Measurements from ENCODE around the gene NOC2L. TPM values are rescaled to one million over a fixed set of nuclear protein-coding genes. Genes with fewer than 3 reads are reported as not detected.

NOC2L gene
- total RNA-seq, 1 donor from 2014 or later = 50.6 TPM

DNA sequence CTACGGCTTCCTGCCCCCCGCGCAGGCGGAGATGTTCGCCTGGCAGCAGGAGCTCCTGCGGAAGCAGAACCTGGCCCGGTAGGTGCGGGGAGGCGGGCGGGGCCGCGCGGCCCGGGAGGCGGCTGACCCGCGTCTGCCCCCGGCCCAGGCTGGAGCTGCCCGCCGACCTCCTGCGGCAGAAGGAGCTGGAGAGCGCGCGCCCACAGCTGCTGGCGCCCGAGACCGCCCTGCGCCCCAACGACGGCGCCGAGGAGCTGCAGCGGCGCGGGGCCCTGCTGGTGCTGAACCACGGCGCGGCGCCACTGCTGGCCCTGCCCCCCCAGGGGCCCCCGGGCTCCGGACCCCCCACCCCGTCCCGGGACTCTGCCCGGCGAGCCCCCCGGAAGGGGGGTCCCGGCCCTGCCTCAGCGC lies 16.6 kb downstream of the NOC2L start:
- Mint-ChIP-seq H3K27ac (ENCODE audit: unreplicated experiment) (no peak overlapping the region), H3K4me1 (ENCODE audit: low read depth) (peaks cover 31% of the 10 kb centered on the region), H3K9me3 (ENCODE audit: low read depth) (no peaks in the 10 kb centered on the region), H3K36me3 (ENCODE audit: low read depth) (peaks cover 5% of the 10 kb centered on the region), H3K4me3 (ENCODE audit: unreplicated experiment) (no peak overlapping the region), H3K27me3 (ENCODE audit: low read depth) (no peaks in the 10 kb centered on the region)
- no peak for DNase-seq (ENCODE audit: low spot score)
- TF ChIP-seq, protein P1, sequence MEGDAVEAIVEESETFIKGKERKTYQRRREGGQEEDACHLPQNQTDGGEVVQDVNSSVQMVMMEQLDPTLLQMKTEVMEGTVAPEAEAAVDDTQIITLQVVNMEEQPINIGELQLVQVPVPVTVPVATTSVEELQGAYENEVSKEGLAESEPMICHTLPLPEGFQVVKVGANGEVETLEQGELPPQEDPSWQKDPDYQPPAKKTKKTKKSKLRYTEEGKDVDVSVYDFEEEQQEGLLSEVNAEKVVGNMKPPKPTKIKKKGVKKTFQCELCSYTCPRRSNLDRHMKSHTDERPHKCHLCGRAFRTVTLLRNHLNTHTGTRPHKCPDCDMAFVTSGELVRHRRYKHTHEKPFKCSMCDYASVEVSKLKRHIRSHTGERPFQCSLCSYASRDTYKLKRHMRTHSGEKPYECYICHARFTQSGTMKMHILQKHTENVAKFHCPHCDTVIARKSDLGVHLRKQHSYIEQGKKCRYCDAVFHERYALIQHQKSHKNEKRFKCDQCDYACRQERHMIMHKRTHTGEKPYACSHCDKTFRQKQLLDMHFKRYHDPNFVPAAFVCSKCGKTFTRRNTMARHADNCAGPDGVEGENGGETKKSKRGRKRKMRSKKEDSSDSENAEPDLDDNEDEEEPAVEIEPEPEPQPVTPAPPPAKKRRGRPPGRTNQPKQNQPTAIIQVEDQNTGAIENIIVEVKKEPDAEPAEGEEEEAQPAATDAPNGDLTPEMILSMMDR (IDR thresholded peaks at IDR 0.05) = no peak

- no peaks in the 10 kb centered on the region for H3K9me3 Mint-ChIP-seq (ENCODE audit: low read depth)
Measured at GRCh38 chr1:941588-942383, 17.3 kb downstream of the NOC2L start.

DNA sequence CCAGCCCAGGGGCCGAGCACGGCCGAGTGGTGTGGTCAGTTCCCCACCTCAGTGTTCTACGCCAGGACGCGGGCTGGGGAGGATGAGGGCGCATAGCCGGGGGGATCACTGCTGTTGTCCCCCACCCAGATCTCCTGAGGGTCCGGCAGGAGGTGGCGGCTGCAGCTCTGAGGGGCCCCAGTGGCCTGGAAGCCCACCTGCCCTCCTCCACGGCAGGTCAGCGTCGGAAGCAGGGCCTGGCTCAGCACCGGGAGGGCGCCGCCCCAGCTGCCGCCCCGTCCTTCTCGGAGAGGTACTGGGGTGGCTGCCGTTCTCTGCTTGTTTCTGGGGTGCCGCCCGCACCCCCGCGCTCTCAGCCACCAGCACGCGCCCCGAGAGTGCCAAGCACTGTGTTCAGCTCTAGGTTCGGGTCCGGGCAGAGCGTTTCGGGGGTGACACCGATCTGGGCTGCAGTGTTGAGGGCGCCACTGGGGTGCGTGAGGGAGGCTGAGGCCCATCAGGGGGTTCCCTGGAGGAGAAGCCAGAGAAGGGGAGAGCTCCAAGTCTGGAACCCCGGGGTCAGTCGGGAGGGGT lies 18.0 kb downstream of the NOC2L start:
- Mint-ChIP-seq H3K9me3 (ENCODE audit: low read depth) (no peaks in the 10 kb centered on the region), H3K27me3 (ENCODE audit: low read depth) (no peaks in the 10 kb centered on the region), H3K36me3 (ENCODE audit: low read depth) (peaks cover 2% of the 10 kb centered on the region), H3K4me1 (ENCODE audit: low read depth) (peaks cover 31% of the 10 kb centered on the region), H3K4me3 (ENCODE audit: unreplicated experiment) (peak overlapping the region; percentile 50), H3K27ac (ENCODE audit: unreplicated experiment) (peak overlapping the region; percentile 17)
- no peak for DNase-seq (ENCODE audit: low spot score)
- TF ChIP-seq, protein P1 (IDR thresholded peaks at IDR 0.05) = no peak

More at GRCh38 chr1:941588-942383, 17.3 kb downstream of the NOC2L start:
- no peak for DNase-seq (ENCODE audit: low spot score)
- H3K27me3 Mint-ChIP-seq (ENCODE audit: low read depth) = no peaks in the 10 kb centered on the region
- H3K4me1 Mint-ChIP-seq (ENCODE audit: low read depth) = peaks cover 31% of the 10 kb centered on the region
- H3K4me3 Mint-ChIP-seq (ENCODE audit: unreplicated experiment) = peak overlapping the region; percentile 50
- TF ChIP-seq, protein P1 (IDR thresholded peaks at IDR 0.05) = no peak
- H3K36me3 Mint-ChIP-seq (ENCODE audit: low read depth) = peaks cover 2% of the 10 kb centered on the region
- no peak overlapping the region for H3K27ac Mint-ChIP-seq (ENCODE audit: unreplicated experiment)

DNA sequence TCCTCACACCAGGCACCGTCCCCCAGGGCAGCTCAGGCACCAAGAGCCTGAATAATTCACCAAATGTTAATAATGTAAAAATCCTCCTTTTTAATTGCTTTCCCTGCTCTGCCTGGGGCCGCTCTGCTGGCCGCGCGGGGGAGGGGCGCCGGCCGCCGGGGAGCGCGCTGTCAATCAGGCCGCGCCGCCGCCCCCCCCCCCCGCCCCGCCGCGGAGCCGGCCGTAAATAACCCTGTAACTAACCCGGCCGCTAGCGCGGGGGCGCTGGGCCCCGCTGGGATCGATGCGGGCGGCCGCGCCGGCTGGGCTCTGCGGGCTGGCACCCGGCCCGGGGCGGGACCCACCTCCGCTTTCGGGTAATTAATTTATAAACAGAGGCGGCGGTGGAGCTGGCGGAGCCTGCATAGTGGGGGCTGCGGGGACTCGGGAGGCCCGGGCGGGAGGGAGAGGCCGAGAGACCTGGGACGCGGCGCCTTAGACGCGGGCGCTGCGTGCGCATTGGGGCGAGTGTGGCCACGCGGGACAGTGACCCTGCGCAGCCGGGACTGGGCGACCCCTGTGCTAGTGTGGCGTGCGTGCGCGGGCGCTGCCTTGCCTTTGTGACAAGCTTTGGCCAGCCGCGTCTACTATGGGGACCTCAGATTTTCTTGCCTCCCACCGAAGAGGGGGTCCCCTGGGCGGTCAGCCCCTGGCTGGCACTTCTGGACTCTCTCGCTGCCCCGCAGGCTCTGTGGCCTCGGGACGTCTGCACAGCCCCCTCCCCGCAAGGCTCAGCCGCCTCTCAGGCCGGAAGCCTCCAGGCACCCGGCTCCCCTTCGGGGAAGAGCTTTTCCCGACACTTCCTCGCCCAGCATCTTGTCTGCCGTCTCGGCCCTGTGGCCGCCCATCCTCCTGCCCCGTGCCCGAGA lies 18.7 kb downstream of the NOC2L start:
- Mint-ChIP-seq H3K36me3 (ENCODE audit: low read depth) (peaks cover 2% of the 10 kb centered on the region), H3K9me3 (ENCODE audit: low read depth) (no peaks in the 10 kb centered on the region), H3K27me3 (ENCODE audit: low read depth) (no peaks in the 10 kb centered on the region), H3K4me1 (ENCODE audit: low read depth) (peaks cover 35% of the 10 kb centered on the region), H3K4me3 (ENCODE audit: unreplicated experiment) (peak overlapping the region; percentile 40), H3K27ac (ENCODE audit: unreplicated experiment) (peak overlapping the region; percentile 17)
- DNase-seq (ENCODE audit: low spot score) = no peak
- TF ChIP-seq, protein P1 (IDR thresholded peaks at IDR 0.05) = peak; percentile 51

All from chondrocyte (in vitro differentiated cells).